Tibial nerve (tissue), 4 donors: Measurements from ENCODE around the gene CCBE1.

Experiments
- EP300 ChIP-seq, 2 donors: sonication (generic); formaldehyde crosslinking; IDR thresholded peaks; one replicate each; pipeline ENCODE4 v1.6.1; 2017; ENCODE audit warnings: antibody characterized with exemption in 2 of 2, mild to moderate bottlenecking in 1 of 2
- POLR2A ChIP-seq, 2 donors: fragments of 450-650 bp; IDR thresholded peaks; one replicate each; pipeline ENCODE4 v1.6.1; 2017; ENCODE audit warnings: antibody characterized with exemption in 2 of 2, mild to moderate bottlenecking in 2 of 2, moderate library complexity in 2 of 2
- TF ChIP-seq, protein P1 (sequence below), 5 experiments: fragments of 200-600 bp in 3 of 5; fragments of 450-650 bp in 2 of 5; sonication (generic) in 3 of 5; IDR thresholded peaks; one replicate each; pipeline ENCODE4 v1.5.1; 2016 to 2019; ENCODE audit warnings: antibody characterized with exemption in 5 of 5, mild to moderate bottlenecking in 3 of 5, moderate library complexity in 2 of 5

GRCh38 chr18:59708988-59709387 lies 11.8 kb upstream of the CCBE1 start:
- TF ChIP-seq, protein P1, sequence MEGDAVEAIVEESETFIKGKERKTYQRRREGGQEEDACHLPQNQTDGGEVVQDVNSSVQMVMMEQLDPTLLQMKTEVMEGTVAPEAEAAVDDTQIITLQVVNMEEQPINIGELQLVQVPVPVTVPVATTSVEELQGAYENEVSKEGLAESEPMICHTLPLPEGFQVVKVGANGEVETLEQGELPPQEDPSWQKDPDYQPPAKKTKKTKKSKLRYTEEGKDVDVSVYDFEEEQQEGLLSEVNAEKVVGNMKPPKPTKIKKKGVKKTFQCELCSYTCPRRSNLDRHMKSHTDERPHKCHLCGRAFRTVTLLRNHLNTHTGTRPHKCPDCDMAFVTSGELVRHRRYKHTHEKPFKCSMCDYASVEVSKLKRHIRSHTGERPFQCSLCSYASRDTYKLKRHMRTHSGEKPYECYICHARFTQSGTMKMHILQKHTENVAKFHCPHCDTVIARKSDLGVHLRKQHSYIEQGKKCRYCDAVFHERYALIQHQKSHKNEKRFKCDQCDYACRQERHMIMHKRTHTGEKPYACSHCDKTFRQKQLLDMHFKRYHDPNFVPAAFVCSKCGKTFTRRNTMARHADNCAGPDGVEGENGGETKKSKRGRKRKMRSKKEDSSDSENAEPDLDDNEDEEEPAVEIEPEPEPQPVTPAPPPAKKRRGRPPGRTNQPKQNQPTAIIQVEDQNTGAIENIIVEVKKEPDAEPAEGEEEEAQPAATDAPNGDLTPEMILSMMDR (IDR thresholded peaks at IDR 0.05): no peak
- TF ChIP-seq POLR2A (IDR thresholded peaks at IDR 0.05) (no peak), EP300 (IDR thresholded peaks at IDR 0.05) (no peak)
